GM12892 (cell line): ENCODE results near the gene ARFGEF3.

Experiments used
- POLR2A ChIP-seq: IDR thresholded peaks from 2 replicates; pipeline ENCODE4 v1.6.1; 2011; ENCODE audit warnings: low read depth, low read length, control low read depth
- POLR2AphosphoS5 ChIP-seq: IDR thresholded peaks from 2 replicates; pipeline ENCODE4 v1.6.1; 2011; ENCODE audit warnings: low read depth, low read length, control low read depth
- TAF1 ChIP-seq: IDR thresholded peaks from 2 replicates; pipeline ENCODE4 v1.6.1; 2011; ENCODE audit warnings: low read depth, mild to moderate bottlenecking, control low read depth, low read length, borderline replicate concordance

DNA sequence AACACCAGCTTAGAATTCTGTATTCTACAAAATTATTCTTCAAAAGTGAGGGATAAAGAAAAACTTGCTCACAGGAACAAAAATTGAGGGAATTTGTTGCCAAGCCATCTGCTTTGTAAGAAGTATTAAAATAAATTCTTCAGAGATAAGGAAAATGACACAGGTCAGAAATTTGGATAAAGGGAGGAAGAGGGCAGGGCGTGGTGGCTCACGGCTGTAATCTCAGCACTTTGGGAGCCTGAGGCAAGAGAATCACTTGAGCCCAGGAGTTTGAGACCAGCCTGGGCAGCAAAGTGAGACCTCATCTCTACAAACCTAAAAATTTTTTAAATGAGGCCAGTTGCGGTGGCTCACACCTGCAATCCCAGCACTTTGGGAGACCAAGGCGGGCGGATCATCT is 227.8 kb downstream of the ARFGEF3 start:
- no peak for TF ChIP-seq POLR2A
- TF ChIP-seq POLR2AphosphoS5 = no peak
- TF ChIP-seq TAF1 = no peak
